MM.1S (cell line): Measurements from ENCODE around the gene HOXD9.

Experiments
- DNase-seq: peaks from one replicate; pipeline ENCODE4 v3.0.0-alpha.2; 2015
- H2AFZ ChIP-seq: fragments of 300-600 bp; sonication (generic); 2 replicates; pipeline ENCODE4 v1.6.0; 2016; ENCODE audit warnings: antibody characterized with exemption, low read length
- H3F3A ChIP-seq: fragments of 300-600 bp; sonication (generic); 2 replicates; pipeline ENCODE4 v1.6.1; 2016; ENCODE audit warnings: mild to moderate bottlenecking, antibody characterized with exemption, low read length, moderate library complexity, mixed read lengths; ENCODE audit not compliant: insufficient read depth
- H3K27ac ChIP-seq: fragments of 300-600 bp; sonication (generic); 2 replicates; pipeline ENCODE4 v1.5.1; 2016; ENCODE audit warnings: mild to moderate bottlenecking, low read length
- H3K27me3 ChIP-seq: fragments of 300-600 bp; sonication (generic); replicated peaks from 2 replicates; pipeline ENCODE4 v1.6.0; 2016; ENCODE audit warnings: low read length; ENCODE audit not compliant: insufficient read depth
- H3K36me3 ChIP-seq: fragments of 300-600 bp; sonication (generic); replicated peaks from 2 replicates; pipeline ENCODE4 v1.6.1; 2016; ENCODE audit warnings: mild to moderate bottlenecking, low read length, mixed read lengths; ENCODE audit not compliant: insufficient read depth
- H3K4me1 ChIP-seq: fragments of 300-600 bp; sonication (generic); 2 replicates; pipeline ENCODE4 v1.6.1; 2016; ENCODE audit warnings: low read length, mixed read lengths
- H3K4me2 ChIP-seq: fragments of 300-600 bp; sonication (generic); 2 replicates; pipeline ENCODE4 v1.6.0; 2016; ENCODE audit warnings: low read depth, low read length
- H3K4me3 ChIP-seq: fragments of 300-600 bp; sonication (generic); 2 replicates; pipeline ENCODE4 v1.5.1; 2016; ENCODE audit warnings: low read length, mixed read lengths
- H3K79me2 ChIP-seq: fragments of 300-600 bp; sonication (generic); 2 replicates; pipeline ENCODE4 v1.6.1; 2016; ENCODE audit warnings: mixed run types, low read length, mixed read lengths
- H3K9ac ChIP-seq: fragments of 300-600 bp; sonication (generic); 2 replicates; pipeline ENCODE4 v1.6.1; 2016; ENCODE audit warnings: low read length, mixed read lengths
- H3K9me2 ChIP-seq: fragments of 300-600 bp; sonication (generic); replicated peaks from 2 replicates; pipeline ENCODE4 v1.6.1; 2016; ENCODE audit warnings: mild to moderate bottlenecking, low read length, mixed read lengths; ENCODE audit not compliant: insufficient read depth
- H3K9me3 ChIP-seq: fragments of 300-600 bp; sonication (generic); replicated peaks from 2 replicates; pipeline ENCODE4 v1.6.1; 2016; ENCODE audit warnings: mild to moderate bottlenecking, low read length, mixed read lengths; ENCODE audit not compliant: insufficient read depth
- H4K20me1 ChIP-seq: fragments of 300-600 bp; sonication (generic); 2 replicates; pipeline ENCODE4 v1.6.1; 2016; ENCODE audit warnings: mild to moderate bottlenecking, low read length, moderate library complexity, mixed read lengths; ENCODE audit not compliant: insufficient read depth
- CTCF ChIP-seq: fragments of 300-600 bp; sonication (generic); IDR thresholded peaks from 2 replicates; pipeline ENCODE4 v1.5.1; 2016; ENCODE audit warnings: antibody characterized with exemption, low read length, mixed read lengths
- EZH2 ChIP-seq: fragments of 300-600 bp; sonication (generic); optimal IDR thresholded peaks from 2 replicates; pipeline ENCODE3; 2017; ENCODE audit warnings: low read depth, mild to moderate bottlenecking, antibody characterized with exemption, low read length, mixed read lengths
- EZH2phosphoT487 ChIP-seq: fragments of 300-600 bp; sonication (generic); IDR thresholded peaks from 2 replicates; pipeline ENCODE4 v1.6.1; 2018; ENCODE audit warnings: antibody characterized with exemption, low read length

Gene HOXD9

GRCh38 chr2:176124110-176124946, 1.8 kb downstream of the HOXD9 start:
- Histone ChIP-seq H3K79me2 (no peaks in the 10 kb centered on the region), H3K4me3 (no peak overlapping the region), H4K20me1 (no peaks in the 10 kb centered on the region), H3K4me1 (no peaks in the 10 kb centered on the region), H3K9me3 (no peaks in the 10 kb centered on the region), H3K36me3 (no peaks in the 10 kb centered on the region), H3F3A (no peaks in the 10 kb centered on the region), H3K27me3 (peaks cover 34% of the 10 kb centered on the region), H3K9me2 (no peaks in the 10 kb centered on the region), H3K4me2 (no peak overlapping the region), H3K9ac (no peak overlapping the region), H2AFZ (no peak overlapping the region), H3K27ac (no peak overlapping the region)
- DNase-seq, result no peak
- TF ChIP-seq CTCF (no peak), EZH2 (no peak), EZH2phosphoT487 (no peak)

GRCh38 chr2:176124947-176125771, 2.6 kb downstream of the HOXD9 start:
- Histone ChIP-seq H3K4me1 (no peaks in the 10 kb centered on the region), H4K20me1 (no peaks in the 10 kb centered on the region), H3K9me2 (no peaks in the 10 kb centered on the region), H3K27me3 (peaks cover 28% of the 10 kb centered on the region), H3K9me3 (no peaks in the 10 kb centered on the region), H3K27ac (no peak overlapping the region), H3K4me2 (no peak overlapping the region), H3K79me2 (no peaks in the 10 kb centered on the region), H3K9ac (no peak overlapping the region), H2AFZ (no peak overlapping the region), H3K36me3 (no peaks in the 10 kb centered on the region), H3F3A (no peaks in the 10 kb centered on the region), H3K4me3 (no peak overlapping the region)
- DNase-seq, result no peak
- TF ChIP-seq CTCF (no peak), EZH2phosphoT487 (no peak), EZH2 (no peak)

- Histone ChIP-seq H3K4me1 (no peaks in the 10 kb centered on the region), H3K36me3 (no peaks in the 10 kb centered on the region), H3K9me3 (no peaks in the 10 kb centered on the region), H4K20me1 (no peaks in the 10 kb centered on the region), H3K79me2 (no peaks in the 10 kb centered on the region), H3K27me3 (peaks cover 28% of the 10 kb centered on the region), H3K9ac (no peak overlapping the region), H3K27ac (no peak overlapping the region), H3F3A (no peaks in the 10 kb centered on the region), H3K4me2 (no peak overlapping the region), H2AFZ (no peak overlapping the region), H3K9me2 (no peaks in the 10 kb centered on the region), H3K4me3 (no peak overlapping the region)
- TF ChIP-seq CTCF (no peak), EZH2phosphoT487 (no peak), EZH2 (no peak)
- DNase-seq, result no peak
Observed at GRCh38 chr2:176125772-176126054, 3.2 kb downstream of the HOXD9 start.
